ENCODE measurements around the gene EIF2D.
"Not testable (repeated sequence)": the region's sequence is repeated elsewhere in the genome, so short reads cannot be mapped to it uniquely, and the experiment has no call there.

Gene EIF2D, protein sequence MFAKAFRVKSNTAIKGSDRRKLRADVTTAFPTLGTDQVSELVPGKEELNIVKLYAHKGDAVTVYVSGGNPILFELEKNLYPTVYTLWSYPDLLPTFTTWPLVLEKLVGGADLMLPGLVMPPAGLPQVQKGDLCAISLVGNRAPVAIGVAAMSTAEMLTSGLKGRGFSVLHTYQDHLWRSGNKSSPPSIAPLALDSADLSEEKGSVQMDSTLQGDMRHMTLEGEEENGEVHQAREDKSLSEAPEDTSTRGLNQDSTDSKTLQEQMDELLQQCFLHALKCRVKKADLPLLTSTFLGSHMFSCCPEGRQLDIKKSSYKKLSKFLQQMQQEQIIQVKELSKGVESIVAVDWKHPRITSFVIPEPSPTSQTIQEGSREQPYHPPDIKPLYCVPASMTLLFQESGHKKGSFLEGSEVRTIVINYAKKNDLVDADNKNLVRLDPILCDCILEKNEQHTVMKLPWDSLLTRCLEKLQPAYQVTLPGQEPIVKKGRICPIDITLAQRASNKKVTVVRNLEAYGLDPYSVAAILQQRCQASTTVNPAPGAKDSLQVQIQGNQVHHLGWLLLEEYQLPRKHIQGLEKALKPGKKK

DNA sequence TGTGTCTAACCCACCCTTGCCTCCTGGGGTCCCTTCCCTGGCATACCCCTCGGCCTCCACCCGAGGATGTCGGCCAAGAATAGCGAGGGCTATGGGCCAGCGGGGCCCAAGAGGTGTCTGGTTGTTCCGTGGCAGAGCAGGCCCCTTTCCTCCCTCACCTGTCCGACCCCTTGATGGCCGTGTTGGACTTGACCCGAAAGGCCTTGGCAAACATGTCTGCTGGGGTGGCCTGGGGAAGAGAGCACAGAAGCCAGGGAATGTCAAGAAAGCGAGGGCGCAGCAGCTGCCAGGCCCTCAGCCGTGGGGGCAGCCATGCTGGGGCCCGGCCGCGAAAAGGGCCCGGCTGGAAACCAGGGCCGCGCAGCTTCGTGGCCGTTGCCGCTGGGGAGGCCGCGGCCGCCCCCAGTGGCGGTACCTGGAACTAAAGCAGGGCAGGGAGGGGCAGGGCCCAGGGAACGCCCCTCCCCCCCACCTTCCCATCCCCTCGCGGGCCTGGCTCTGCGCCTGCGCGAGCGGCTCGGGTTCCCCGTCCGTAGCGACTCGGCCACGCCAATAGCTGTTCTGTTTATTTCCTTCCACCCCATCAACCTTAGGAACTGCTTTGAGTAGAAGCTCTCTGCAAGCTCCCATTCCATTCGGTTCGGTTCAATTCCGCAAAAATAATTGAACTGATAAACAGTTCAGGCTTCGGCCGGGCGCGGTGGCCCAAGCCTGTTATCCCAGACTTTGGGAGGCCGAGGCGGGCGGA, at the start of gene EIF2D:
Gene EIF2D, minus strand, starts transcription at position 337 of the 748 bp plus-strand sequence. Its CDS starts 123 bp downstream, at position 214.
- DNase-seq (ENCODE audit: low read depth): peak; percentile 91

DNA sequence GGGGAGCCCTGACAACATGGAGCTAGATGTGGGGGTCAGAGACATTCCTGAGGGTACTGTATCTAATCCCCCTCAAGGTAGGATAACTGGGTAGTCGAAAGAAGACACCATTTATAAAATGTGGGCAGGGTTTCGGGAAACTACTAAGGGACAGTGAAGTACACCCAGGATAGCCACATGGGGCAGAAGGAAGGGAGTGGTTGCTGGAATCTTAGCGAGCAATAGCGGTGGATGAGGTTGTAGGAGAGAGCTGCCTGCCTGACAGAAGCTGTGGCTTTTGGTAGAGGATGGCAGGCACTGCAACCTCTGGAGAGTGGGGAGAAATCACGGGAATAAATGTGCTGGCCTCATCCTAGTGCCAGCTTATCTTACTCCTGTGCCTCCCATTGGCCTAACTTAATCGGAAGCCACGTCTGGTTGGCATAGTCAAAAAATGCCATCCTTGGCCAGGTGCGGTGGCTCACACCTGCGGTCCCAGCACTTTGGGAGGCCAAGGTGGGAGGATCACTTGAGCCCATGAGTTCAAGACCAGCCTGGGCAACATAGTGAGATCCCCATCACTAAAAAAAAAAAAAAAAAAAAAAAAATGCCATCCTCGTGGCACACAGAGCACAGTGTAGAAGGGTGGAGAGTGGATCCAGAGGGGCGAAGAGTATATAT, 49.0 kb upstream of the EIF2D start:
- DNase-seq (ENCODE audit: low read depth): no peak

DNA sequence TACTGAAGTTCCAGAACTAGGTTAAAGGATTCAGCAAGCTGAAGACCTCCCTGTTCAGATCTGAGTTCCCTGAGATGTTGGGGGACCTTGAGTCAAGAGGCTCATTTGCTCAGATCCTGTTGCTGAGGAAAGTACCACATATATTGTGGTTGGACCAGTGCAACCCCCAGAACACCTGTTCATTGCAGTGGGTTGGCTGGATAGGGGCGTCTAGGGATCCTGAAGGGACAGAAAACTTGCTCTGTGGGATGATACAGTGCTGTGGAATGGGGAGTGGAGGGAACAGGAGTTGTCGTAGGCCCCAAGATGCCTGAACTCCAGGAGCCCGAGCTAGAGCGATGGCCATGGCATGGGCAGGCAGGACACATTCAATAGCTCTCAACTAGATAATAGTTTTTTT, 47.9 kb upstream of the EIF2D start:
- no peak for DNase-seq (ENCODE audit: low read depth)

DNA sequence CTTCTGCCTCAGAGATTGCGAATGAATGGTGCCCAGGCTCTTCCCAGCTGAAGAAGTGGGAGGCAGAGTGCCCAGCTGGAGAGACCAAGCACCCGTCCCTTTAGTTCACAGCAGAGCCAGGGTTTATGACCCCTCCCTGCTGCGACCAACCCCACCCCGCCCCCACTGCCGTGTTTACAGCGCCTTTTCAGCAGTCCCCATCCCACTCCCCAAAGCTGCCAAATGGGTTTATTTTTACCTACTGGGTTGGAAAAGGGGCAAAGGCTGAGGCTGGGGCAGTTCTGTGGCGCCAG, 46.7 kb upstream of the EIF2D start:
- no peak for DNase-seq (ENCODE audit: low read depth)

DNA sequence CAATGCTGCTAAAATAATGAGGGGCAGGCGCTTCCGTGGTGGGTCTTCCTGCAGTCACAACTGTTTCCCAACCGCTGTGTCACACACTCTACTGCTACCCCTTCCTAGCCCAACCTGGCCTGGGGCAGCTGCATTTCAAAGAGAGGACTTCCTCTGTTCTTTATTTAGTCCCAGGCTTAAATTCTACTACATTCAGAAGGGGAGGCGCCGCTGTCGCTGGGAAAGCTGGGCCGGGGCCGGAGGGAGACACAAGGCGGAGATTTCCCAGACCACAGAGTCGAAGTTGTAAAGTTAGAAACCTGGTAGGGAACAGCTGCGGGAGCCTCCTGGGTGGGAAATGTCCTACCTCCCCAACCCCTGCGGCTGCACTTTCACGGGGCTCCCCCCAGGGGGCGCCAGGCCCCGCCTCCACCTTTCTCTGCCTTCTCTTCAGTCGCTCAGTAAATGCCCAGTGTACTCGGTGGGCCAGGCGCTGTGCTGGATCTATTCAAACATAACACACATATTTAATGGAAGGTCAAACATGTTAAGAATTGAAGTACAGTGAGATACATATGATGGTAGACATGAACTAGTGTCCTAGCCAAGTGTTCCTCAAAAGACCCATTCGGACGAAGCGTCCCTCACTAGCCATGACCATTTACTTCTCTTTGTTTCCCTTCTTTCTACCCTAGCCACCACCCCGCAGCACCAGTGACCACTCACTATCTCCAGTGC, 46.2 kb upstream of the EIF2D start:
- DNase-seq (ENCODE audit: low read depth): no peak

DNA sequence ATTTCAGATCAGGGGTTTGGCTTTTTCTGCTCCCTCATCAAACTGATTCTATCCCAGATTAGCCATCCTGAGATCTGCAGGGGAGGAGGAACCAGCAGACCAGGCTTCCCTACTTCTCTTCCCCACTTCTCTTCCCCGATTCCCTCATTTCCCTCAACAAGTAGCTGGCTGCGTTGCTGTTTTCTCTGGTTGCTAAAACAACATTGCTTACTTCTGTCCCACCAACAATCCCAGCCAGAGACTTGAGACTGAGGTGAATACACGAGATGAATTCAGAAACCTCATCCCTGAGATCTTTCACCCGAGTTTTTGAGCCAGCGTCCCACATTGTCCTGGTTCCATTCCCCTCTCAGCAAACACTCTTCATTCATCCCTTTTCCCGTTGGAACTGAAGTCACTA, 45.5 kb upstream of the EIF2D start:
- no peak for DNase-seq (ENCODE audit: low read depth)

DNA sequence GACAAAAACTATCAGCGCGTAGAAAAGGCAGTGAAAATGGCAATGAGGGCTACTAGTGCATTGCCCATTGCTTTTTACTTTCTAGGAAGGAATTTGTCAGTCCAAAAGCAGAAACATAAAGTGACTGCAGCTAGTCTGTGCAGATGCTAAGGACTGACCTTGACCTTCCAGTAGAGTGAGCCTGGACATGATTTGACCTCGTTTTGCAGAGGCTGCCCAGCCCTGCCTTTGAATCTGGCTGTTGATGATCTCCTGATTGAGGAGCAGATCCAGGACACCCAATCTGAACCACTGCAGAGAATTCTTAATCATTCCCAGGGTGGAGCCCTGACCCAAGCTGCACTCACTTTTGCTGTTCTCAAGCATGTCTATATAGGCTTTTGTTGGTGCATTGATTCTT, 44.7 kb upstream of the EIF2D start:
- no peak for DNase-seq (ENCODE audit: low read depth)

DNA sequence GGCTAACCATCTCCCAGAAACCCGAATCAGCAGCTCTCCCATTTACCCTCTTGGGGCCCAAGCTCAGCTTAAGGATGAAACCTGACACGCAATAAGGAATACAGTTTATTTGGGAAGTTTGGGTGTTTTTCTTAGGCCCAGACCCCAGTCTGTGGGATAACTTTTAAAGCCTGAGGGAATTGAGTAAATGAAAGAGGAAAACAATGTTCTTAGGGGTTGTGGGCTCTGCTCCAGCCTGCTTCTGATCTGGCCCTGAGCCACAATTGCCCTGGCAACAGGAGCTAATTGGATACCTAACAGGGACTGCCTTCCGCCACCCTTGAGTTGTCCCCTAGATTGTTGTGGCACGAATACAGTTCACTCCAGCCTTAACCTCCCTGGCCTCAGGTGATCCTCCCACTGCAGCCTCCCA, 43.2 kb upstream of the EIF2D start:
- DNase-seq (ENCODE audit: low read depth): no peak

DNA sequence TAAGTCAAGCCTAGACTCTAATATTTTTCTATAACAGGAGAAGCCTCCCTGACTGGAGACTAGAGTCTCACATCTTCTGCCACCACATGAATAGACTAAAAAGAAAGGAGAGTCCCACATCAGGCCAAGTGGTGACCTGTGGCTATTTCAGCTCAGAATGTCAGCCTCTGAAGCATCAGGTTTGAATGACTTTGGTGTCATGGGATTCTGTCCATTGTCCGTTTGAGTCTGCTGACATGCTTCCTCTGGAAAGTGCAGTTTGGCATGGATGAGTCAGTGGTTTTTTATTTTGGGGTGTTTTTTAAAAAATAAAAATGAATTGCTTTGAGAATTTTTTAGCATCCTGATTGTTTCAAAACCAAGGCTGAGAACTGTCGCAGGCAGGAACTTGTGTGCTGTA, 42.6 kb upstream of the EIF2D start:
- DNase-seq (ENCODE audit: low read depth): no peak

DNA sequence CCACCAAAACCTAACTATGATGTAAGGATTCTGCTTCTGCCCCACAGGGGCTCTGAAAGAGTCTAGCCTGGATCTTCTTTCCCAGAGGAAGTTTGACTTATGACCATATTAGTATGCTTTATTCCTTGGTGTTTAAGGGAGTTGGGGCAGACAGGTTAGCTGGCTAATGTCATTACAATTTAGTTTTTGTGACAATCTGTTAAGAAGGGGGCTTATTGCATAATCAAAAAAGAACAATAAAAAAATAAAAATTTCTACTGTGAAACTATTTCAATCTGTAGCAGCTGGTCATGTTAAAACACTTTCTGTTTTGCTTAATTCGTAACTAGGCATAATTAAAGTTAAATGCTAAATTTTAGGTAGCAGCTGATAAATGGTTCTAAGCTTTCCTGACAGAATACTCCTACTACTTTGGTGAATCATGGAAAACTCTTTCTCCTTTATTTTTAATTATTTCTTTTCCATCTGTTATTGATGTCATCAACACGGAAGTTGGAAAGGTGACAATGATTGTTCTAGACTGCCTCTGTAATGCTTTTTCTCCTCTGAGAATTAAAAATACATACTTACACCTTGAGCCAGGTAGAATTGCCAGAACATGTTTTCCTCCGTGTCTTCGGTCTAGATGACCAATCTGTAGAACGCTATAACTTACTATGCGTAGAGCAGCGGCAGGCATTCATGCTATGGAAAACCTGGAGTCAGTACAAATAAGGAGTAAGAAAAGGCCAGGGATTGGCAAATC, 41.6 kb upstream of the EIF2D start:
- DNase-seq (ENCODE audit: low read depth): no peak

DNA sequence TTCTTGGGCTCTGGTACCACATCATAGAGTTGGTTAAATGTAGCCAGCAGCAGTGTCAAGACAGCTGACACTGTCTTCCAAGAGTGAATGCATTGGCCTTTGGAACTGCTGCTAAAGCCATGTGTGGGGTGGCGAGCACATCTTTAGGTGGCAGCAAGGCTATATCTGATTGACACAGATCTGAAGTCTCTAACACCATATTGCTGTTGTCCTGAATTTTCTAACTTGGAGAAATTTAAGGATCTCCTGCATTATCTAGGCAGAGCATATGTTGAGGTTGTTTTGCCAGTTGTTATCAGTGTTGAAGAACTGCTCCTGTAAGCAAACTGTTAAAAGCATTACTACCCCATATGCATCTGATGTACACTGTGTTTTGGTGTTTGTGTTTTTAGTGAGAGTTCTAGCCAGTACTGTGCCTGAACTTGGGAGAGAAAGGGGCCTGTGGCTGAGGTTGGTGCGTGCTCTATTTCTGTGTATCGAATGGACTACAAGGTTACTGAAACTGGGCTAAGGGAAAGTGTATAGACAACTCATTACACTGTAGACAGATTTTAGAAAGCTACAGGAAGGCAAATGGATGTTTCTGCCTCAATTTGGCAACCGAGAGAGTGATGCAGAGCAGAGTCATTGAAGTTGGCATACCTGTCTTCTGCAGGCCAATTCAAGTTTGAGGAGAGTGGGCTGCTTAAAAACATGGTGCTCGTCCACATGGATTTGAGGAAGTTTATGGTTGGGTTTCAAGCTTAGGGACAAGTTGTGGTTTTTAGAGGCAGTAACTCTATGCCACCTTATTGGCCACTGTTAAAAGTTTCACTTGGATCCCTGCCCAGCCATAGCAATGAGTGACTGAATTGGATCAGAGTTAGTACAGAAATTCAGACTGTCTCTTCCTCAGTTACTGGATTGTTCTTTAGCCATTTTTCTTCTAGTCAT, 40.0 kb upstream of the EIF2D start:
- no peak for DNase-seq (ENCODE audit: low read depth)

DNA sequence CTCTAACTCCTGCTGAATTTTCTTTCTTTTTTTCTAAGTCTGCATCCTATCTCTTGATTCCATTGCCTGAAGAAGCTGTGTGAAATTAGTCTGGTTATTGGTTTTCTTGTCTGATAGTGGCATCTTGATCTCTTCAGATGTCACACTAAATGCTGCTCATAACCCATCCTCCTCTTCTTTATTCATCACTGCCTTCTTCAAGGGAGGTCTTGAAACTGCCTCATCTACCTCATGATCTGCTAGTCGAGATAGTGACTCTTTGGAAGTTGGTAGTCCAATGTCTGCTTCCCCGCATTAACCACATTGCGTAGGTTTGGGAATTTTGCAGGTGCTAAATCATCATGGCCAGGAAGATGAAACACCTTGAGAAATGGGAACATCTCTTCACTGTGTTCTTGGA, 38.7 kb upstream of the EIF2D start:
- DNase-seq (ENCODE audit: low read depth): no peak

DNA sequence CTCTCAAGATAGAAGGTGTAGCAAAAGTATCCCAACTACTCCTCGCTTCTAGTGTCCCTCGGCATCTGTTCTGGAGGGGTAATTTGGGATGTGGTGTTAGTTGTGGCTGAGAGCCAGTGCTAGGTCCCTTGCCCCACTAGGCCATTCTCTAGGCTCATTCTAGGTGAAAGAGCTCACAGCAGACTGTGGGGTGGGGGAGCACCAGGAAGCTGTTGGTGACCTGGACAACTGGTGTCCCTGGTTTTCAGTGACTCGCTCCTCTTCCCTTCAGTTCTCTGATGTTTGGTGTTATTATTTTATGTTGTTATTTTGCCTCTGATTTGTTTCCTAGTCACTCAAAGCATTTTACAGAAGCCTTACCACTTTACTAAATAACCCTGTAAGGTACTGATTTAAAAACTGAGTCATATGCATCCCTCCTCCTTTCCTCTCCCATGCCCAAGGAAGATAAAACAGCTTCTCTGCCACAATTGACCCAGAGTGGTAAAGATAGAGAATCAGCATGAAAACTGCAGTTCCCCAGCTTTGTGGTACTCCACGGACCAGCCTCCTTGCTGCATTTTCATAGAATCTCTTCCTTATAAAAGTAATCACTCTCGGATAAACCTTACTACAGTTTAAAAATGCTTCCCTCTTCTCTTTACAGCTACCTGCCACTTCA, 37.1 kb upstream of the EIF2D start:
- DNase-seq (ENCODE audit: low read depth): no peak

DNA sequence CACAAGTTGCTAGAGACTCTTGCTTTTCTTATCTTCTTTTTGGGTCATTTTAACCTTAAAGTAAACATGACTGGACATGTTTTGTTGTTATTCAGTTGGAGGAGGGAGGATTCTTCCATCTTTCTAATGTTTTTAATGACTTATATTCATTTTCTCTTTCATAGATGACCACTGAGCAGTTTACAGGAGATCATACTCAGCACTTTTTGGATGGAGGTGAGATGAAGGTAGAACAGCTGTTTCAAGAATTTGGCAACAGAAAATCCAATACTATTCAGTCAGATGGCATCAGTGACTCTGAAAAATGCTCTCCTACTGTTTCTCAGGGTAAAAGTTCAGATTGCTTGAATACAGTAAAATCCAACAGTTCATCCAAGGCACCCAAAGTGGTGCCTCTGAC, 35.0 kb upstream of the EIF2D start:
- DNase-seq (ENCODE audit: low read depth): no peak

DNA sequence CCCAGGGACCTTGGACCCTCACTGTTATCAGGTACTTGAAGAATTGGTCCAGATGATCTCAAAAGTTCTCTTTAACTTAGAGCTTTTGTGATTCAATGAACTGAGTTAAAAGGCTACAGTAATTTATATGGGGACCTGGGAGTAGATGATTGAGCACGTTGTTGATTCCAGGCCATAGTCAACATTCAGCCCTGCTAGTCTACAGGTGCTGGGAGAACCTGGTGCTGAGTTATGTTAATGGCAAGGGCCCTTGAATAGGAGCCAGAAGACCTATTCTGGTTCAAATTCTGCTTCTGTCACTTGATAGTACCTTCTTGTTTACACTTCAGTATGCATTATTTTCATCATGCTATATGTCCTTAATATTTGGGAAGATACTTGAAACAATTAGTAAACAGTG, 34.2 kb upstream of the EIF2D start:
- no peak for DNase-seq (ENCODE audit: low read depth)

DNA sequence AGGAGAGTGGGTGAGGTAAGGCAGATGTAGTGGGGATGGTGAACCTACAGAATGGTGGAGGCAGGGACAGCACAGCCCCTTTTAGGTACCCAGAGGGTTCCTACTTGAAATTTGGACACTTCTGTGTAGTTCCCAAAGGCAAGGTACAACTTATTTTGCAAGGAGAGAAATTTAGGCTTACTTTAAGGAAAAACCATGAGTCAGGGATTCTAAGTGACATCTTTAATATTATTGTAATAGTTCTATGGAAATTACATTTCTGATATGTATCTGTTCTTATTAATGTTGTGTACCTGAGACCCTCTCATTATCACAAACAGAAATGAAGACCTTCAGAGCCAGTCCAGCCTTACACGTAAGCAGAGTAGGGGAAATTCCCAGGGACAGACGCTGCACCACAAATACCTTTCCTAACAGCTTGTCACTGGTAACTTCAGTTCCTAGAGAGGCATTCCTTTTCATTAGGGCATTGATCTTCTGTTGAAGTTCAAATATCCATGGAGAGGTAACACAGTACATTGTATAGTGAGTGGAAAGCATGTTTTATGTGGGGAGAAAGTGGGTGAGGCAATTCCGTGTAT, 30.9 kb upstream of the EIF2D start:
- no peak for DNase-seq (ENCODE audit: low read depth)

DNA sequence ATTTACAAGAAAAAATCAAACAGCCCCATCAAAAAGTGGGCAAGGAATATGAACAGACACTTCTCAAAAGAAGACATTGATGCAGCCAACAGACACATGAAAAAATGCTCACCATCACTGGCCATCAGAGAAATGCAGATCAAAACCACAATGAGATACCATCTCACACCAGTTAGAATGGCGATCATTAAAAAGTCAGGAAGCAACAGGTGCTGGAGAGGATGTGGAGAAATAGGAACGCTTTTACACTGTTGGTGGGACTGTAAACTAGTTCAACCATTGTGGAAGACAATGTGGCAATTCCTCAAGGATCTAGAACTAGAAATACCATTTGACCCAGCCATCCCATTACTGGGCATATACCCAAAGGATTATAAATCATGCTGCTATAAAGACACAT, 29.8 kb upstream of the EIF2D start:
- DNase-seq (ENCODE audit: low read depth): not testable (repeated sequence)

DNA sequence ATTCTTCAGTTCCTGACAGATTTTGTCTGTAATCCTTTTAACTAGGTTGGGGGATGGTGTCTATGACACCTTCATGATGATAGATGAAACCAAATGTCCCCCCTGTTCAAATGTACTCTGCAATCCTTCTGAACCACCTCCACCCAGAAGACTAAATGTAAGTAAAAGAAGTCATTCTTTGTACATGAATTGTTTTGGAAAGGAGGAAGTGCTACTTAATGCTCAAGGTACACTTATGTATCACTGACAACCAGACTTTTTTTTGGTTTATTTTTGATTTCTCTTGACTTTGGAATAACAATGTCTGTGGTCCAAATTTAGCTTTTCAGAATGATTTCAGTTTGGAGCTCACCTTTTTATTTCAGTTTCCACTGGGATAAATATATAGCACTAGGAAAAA, 25.3 kb upstream of the EIF2D start:
- no peak for DNase-seq (ENCODE audit: low read depth)

DNA sequence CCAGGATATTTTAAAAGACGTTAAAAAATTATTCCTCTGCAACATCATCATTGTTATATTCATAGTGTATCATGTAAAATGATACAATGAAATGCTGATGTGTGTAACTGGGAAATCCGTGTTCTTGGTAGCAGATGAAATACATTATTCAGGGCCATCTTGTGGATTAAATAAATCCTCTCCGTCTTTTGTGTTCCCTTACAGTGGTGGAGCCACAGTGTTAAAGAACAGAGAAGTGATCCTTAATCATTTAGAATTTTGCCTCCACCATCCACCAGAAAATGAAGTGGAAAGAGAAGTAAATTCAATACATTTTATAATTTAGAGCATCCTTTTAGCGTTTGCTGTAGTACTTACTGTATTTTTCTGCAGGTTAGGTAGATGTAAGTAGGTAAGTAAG, 24.4 kb upstream of the EIF2D start:
- no peak for DNase-seq (ENCODE audit: low read depth)

DNA sequence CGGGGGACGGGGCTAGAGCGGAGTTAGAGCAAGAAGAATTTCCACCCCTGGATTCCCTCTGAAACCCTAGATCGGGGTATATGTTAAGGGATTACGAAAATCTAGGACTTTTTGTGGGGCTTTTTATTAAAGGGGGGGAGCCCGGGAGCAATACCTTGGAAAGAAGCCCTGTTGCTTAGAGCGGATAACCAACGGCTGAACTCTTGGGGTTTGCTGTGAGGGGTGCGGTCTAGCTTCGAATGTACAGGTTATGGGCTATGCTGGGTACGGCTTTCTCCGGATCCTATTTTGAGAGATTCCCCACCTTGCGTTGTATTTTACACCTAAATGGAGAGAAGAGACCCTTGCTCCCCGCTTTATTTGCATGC, 23.7 kb upstream of the EIF2D start:
- DNase-seq (ENCODE audit: low read depth): no peak
